Vagina (tissue), 2 donors: ENCODE measurements around the gene PARD3.

ENCODE experiments used
- CTCF ChIP-seq, 3 experiments: fragments of 450-650 bp in 2 of 3; fragments of 200-600 bp in 1 of 3; sonication (generic) in 1 of 3; IDR thresholded peaks; one replicate each; pipeline ENCODE4 v1.5.1; 2017 to 2019; ENCODE audit warnings: antibody characterized with exemption in 3 of 3, mild to moderate bottlenecking in 2 of 3, moderate library complexity in 2 of 3
- POLR2A ChIP-seq, 2 donors: fragments of 450-650 bp; IDR thresholded peaks; one replicate each; pipeline ENCODE4 v1.6.1; 2017; ENCODE audit warnings: antibody characterized with exemption in 2 of 2, mild to moderate bottlenecking in 2 of 2, moderate library complexity in 2 of 2
- POLR2AphosphoS5 ChIP-seq, 2 donors: sonication (generic); formaldehyde crosslinking; IDR thresholded peaks; one replicate each; pipeline ENCODE4 v1.9.0; 2017; ENCODE audit warnings: antibody characterized with exemption in 2 of 2, mild to moderate bottlenecking in 2 of 2, low read depth in 1 of 2; ENCODE audit not compliant: insufficient read depth in 1 of 2

- TF ChIP-seq CTCF (IDR thresholded peaks at IDR 0.05) (no peak), POLR2AphosphoS5 (IDR thresholded peaks at IDR 0.05; ENCODE audit: insufficient read depth in 1 of 2, low read depth in 1 of 2) (no peak), POLR2A (IDR thresholded peaks at IDR 0.05) (no peak)
These were observed 163.5 kb downstream of the PARD3 start for GRCh38 chr10:34651416-34652195.
